ENCODE data around the gene DHX16. TPM values are rescaled to one million over a fixed set of nuclear protein-coding genes. Genes with fewer than 3 reads are reported as not detected.

DHX16 gene
- total and polyA plus RNA-seq, 2 of the 8 experiments (the other 6 are each of a cell fraction or from before 2014, with no cell fraction given) = 27.4 to 44.4 TPM

- TF ChIP-seq CHD7 (IDR thresholded peaks at IDR 0.05; ENCODE audit: insufficient replicate concordance, low read length) = peak; percentile 84
- 0 out of 2 replicates have a peak, but pooled peaks have one; percentile 41 for TF ChIP-seq GTF2F1 (IDR thresholded peaks at IDR 0.05; ENCODE audit: borderline replicate concordance, low read depth, low read length)
Measured at GRCh38 chr6:30614843-30615218, 58.0 kb downstream of the DHX16 start (continued).

All from H1 (cell line).